Endothelial cell of umbilical vein (primary cell): ENCODE measurements around the gene HOXA3. TPM values are rescaled to one million over a fixed set of nuclear protein-coding genes. Genes with fewer than 3 reads are reported as not detected.

ENCODE experiments used
- BruUV-seq: library from RNA; stranded (reverse); fragments of 400-500 nt; replicated peaks from 2 replicates; lab custom pipeline; 2021; lab: Mats Ljungman, UMichigan
- CTCF ChIA-PET: fragments of 300-600, 350-600 bp; sonication (Branson Sonifier 250); formaldehyde crosslinking; loops from one replicate; lab custom pipeline; 2021; ENCODE audit warnings: antibody characterized with exemption, inconsistent platforms; lab: Charles Lee
- POLR2A ChIA-PET: fragments of 300-600, 350-600 bp; sonication (Branson Sonifier 250); formaldehyde crosslinking; loops from one replicate; lab custom pipeline; 2021; ENCODE audit warnings: antibody characterized with exemption, inconsistent platforms; lab: Charles Lee
- DNase-seq: peaks from one replicate; pipeline ENCODE4 v3.0.0-alpha.2; 2011; ENCODE audit warnings: low read depth, low spot score
- FAIRE-seq: peaks from 2 replicates; lab custom pipeline; 2011; peaks lifted over from hg19 to GRCh38; lab: Jason Lieb, UNC
- H2AFZ ChIP-seq: 2 replicates; pipeline ENCODE4 v1.6.0; 2012; ENCODE audit warnings: low read depth, low read length, control low read depth, inconsistent platforms
- H3K27ac ChIP-seq: 2 replicates; pipeline ENCODE4 v1.5.1; 2011; ENCODE audit warnings: low read depth, mild to moderate bottlenecking, control low read depth, low read length, moderate library complexity; ENCODE audit not compliant: insufficient read depth
- H3K27me3 ChIP-seq, 2 experiments: 2 replicates each; pipeline versions ENCODE4 v1.6.0 to v1.6.1; 2011; ENCODE audit warnings: low read length in 2 of 2, mixed read lengths in 1 of 2; ENCODE audit not compliant: control insufficient read depth in 2 of 2, insufficient read depth in 2 of 2
- H3K36me3 ChIP-seq, 2 experiments: 2 replicates in 1 of 2; 3 replicates in 1 of 2; pipeline ENCODE4 v1.5.1; 2011; ENCODE audit warnings: low read length in 2 of 2, mild to moderate bottlenecking in 1 of 2, moderate library complexity in 1 of 2; ENCODE audit not compliant: control insufficient read depth in 2 of 2, insufficient read depth in 2 of 2; ENCODE audit errors: extremely low read depth in 1 of 2
- H3K4me1 ChIP-seq: 3 replicates; pipeline ENCODE4 v1.5.1; 2011; ENCODE audit warnings: mild to moderate bottlenecking, low read length; ENCODE audit not compliant: control insufficient read depth, insufficient read depth; ENCODE audit errors: extremely low read depth
- H3K4me2 ChIP-seq: 2 replicates; pipeline ENCODE4 v1.6.1; 2011; ENCODE audit warnings: low read length, control low read depth, mixed read lengths; ENCODE audit not compliant: insufficient read depth
- H3K4me3 ChIP-seq, 3 experiments: fragments of 200-600 bp in 1 of 3; sonication (generic), shearing (Covaris generic) in 1 of 3; replicated peaks in 1 of 3; 2 replicates each; pipeline ENCODE4 v1.5.1; 2011 to 2016; ENCODE audit warnings: control low read depth in 3 of 3, low read length in 3 of 3, mild to moderate bottlenecking in 2 of 3, inconsistent platforms in 1 of 3, low read depth in 1 of 3, moderate library complexity in 1 of 3; ENCODE audit not compliant: insufficient read depth in 1 of 3
- H3K79me2 ChIP-seq: 2 replicates; pipeline ENCODE4 v1.6.0; 2012; ENCODE audit warnings: low read length, inconsistent platforms; ENCODE audit not compliant: control insufficient read depth, insufficient read depth
- H3K9ac ChIP-seq: replicated peaks from 2 replicates; pipeline ENCODE3; 2011; ENCODE audit warnings: low read length, control low read depth; ENCODE audit not compliant: insufficient read depth; ENCODE audit errors: extremely low read depth
- H3K9me1 ChIP-seq: replicated peaks from 3 replicates; pipeline ENCODE4 v1.6.0; 2011; ENCODE audit warnings: mild to moderate bottlenecking, low read length; ENCODE audit not compliant: control insufficient read depth, insufficient read depth; ENCODE audit errors: extremely low read depth
- H3K9me3 ChIP-seq: replicated peaks from 2 replicates; pipeline ENCODE4 v1.5.1; 2012; ENCODE audit warnings: low read length, inconsistent platforms; ENCODE audit not compliant: control insufficient read depth, insufficient read depth
- H4K20me1 ChIP-seq: replicated peaks from 2 replicates; pipeline ENCODE3; 2011; ENCODE audit warnings: mild to moderate bottlenecking, low read length; ENCODE audit not compliant: control insufficient read depth, insufficient read depth; ENCODE audit errors: extremely low read depth
- CTCF ChIP-seq, 2 donors: IDR thresholded peaks; 1 replicate in 1 of 2; 2 replicates in 1 of 2; pipeline ENCODE4 v1.5.1; 2011; ENCODE audit warnings: low read length in 2 of 2, mild to moderate bottlenecking in 2 of 2, moderate library complexity in 2 of 2, control low read depth in 1 of 2, inconsistent platforms in 1 of 2, low read depth in 1 of 2; ENCODE audit not compliant: insufficient read depth in 1 of 2; ENCODE audit errors: extremely low read depth in 1 of 2
- EZH2 ChIP-seq: IDR thresholded peaks from 2 replicates; pipeline ENCODE4 v1.6.1; 2012; ENCODE audit warnings: borderline replicate concordance, low read depth, mild to moderate bottlenecking, moderate library complexity, low read length, inconsistent platforms; ENCODE audit not compliant: severe bottlenecking
- FOS ChIP-seq: IDR thresholded peaks from 2 replicates; pipeline ENCODE4 v1.6.1; 2011; ENCODE audit warnings: mild to moderate bottlenecking, low read length, moderate library complexity, borderline replicate concordance; ENCODE audit not compliant: insufficient read depth
- GATA2 ChIP-seq: IDR thresholded peaks from 2 replicates; pipeline ENCODE4 v1.7.0; 2011; ENCODE audit warnings: low read depth, mild to moderate bottlenecking, moderate library complexity, mixed read lengths, low read length; ENCODE audit not compliant: insufficient read length, insufficient read depth
- JUN ChIP-seq: IDR thresholded peaks from 2 replicates; pipeline ENCODE4 v1.6.1; 2011; ENCODE audit warnings: borderline replicate concordance, low read depth; ENCODE audit not compliant: insufficient read length, insufficient read depth
- MAX ChIP-seq: IDR thresholded peaks from 2 replicates; pipeline ENCODE4 v1.6.1; 2011; ENCODE audit not compliant: insufficient read depth, insufficient read length
- MYC ChIP-seq: IDR thresholded peaks from one replicate; pipeline ENCODE4 v1.6.1; 2011; ENCODE audit warnings: mild to moderate bottlenecking, low read depth, low read length
- POLR2A ChIP-seq: IDR thresholded peaks from 2 replicates; pipeline ENCODE4 v1.6.1; 2012; ENCODE audit warnings: low read depth, mild to moderate bottlenecking, control low read depth, low read length
- POLR2AphosphoS5 ChIP-seq: IDR thresholded peaks from 2 replicates; pipeline ENCODE4 v1.6.1; 2012; ENCODE audit warnings: low read depth, mild to moderate bottlenecking, control low read depth, low read length, moderate library complexity; ENCODE audit not compliant: insufficient read depth
- dilution Hi-C: fragments of 300-500 bp; cut with MboI; formaldehyde crosslinking; loops from one replicate; pipeline ENCODE4 v1.15.0; 2019; ENCODE audit warnings: low sequenced_read_pairs; ENCODE audit not compliant: extremely low pct_ligation_motif_present
- intact Hi-C: fragments of 100-400 bp; cut with micrococcal nuclease; formaldehyde crosslinking; loops from one replicate; pipeline ENCODE4 v1.10.0; 2022
- polyA plus RNA-seq, 4 experiments: library from polyadenylated mRNA; depleted of rRNA in 3 of 4; stranded (reverse) in 3 of 4; unstranded in 1 of 4; fragments of >200 nt; gene quantifications; 2 replicates each; pipeline versions ENCODE4 v1.2.1 to v1.2.3, GENCODE V29; 2011 to 2012; ENCODE audit warnings: missing spikeins in 1 of 4
- total RNA-seq: library from RNA; stranded (reverse); gene quantifications from 2 replicates; pipeline ENCODE4 v1.2.3, GENCODE V29; 2021

The HOXA3 gene
- total and polyA plus RNA-seq, 2 donors (not counting 3 experiments of a cell fraction or from before 2014, with no cell fraction given) = 4.7 to 14.0 TPM

GRCh38 chr7:27189295-27189996 lies 37.1 kb upstream of the HOXA3 start:
- intact Hi-C loops = loop anchor here (2.0 to 5.0 kb wide), 3 partner anchors 473 to 1332 kb away; partner anchors contain the start of gene HIBADH
- peak overlapping the region; percentile 77 for H3K9ac ChIP-seq

GRCh38 chr7:27188386-27189294 lies 36.3 kb upstream of the HOXA3 start:
- H3K4me1 ChIP-seq = peaks cover 50% of the 10 kb centered on the region
- TF ChIP-seq EZH2 = no peak
- peak; percentile 53 for TF ChIP-seq POLR2A
- no peak for TF ChIP-seq CTCF (IDR thresholded peaks at IDR 0.05; ENCODE audit: extremely low read depth in 1 of 2, insufficient read depth in 1 of 2, low read depth in 1 of 2, low read length in 2 of 2)
- peak; percentile 44 for TF ChIP-seq POLR2AphosphoS5
- TF ChIP-seq MAX = no peak
- TF ChIP-seq FOS = peak; percentile 30
- TF ChIP-seq GATA2 = no peak
- no peak for TF ChIP-seq JUN
- TF ChIP-seq MYC = no peak
- H3K4me2 ChIP-seq = peak overlapping the region; percentile 82
- peak overlapping the region; percentile 77 for H3K9ac ChIP-seq
- DNase-seq (peak; percentile 81), FAIRE-seq (peak; percentile 99)
- peak overlapping the region; percentile 6 to 48 (median 44) for H3K4me3 ChIP-seq
- POLR2A ChIA-PET = no interaction called here
- H2AFZ ChIP-seq = peak overlapping the region; percentile 5
- H4K20me1 ChIP-seq = no peaks in the 10 kb centered on the region
- CTCF ChIA-PET = interaction anchor here (1.6 to 5.0 kb wide), 2 partner anchors 9 to 905 kb away, joined by 4 to 42 read pairs; no protein-coding TSS in a partner anchor
- H3K27me3 ChIP-seq = peaks cover 2 to 7% of the 10 kb centered on the region in 2 experiments
- BruUV-seq = TSS peak; percentile 43
- H3K27ac ChIP-seq = peak overlapping the region; percentile 90
- H3K9me1 ChIP-seq = no peaks in the 10 kb centered on the region
- no peaks in the 10 kb centered on the region for H3K9me3 ChIP-seq
- dilution Hi-C loops = no loop called here
- no peaks in the 10 kb centered on the region for H3K36me3 ChIP-seq
- intact Hi-C loops = loop anchor here (2.0 to 5.0 kb wide), 3 partner anchors 474 to 1331 kb away; partner anchors contain the start of gene HIBADH
- peaks cover 40% of the 10 kb centered on the region for H3K79me2 ChIP-seq

More at GRCh38 chr7:27189295-27189996, 37.1 kb upstream of the HOXA3 start:
- Histone ChIP-seq H3K27ac (peak overlapping the region; percentile 90), H3K27me3 (peaks cover 7 to 15% of the 10 kb centered on the region in 2 experiments), H2AFZ (peak overlapping the region; percentile 5), H3K4me3 (peak overlapping the region in 1 of 3 experiments; percentile 44), H4K20me1 (no peaks in the 10 kb centered on the region), H3K9me1 (no peaks in the 10 kb centered on the region), H3K4me2 (peak overlapping the region; percentile 82), H3K9me3 (no peaks in the 10 kb centered on the region), H3K4me1 (peaks cover 47% of the 10 kb centered on the region), H3K79me2 (peaks cover 31% of the 10 kb centered on the region), H3K36me3 (no peaks in the 10 kb centered on the region)
- DNase-seq (peak; percentile 79), FAIRE-seq (no peak)
- ChIA-PET CTCF (interaction anchor here (1.1 to 5.0 kb wide), 3 partner anchors 10 to 904 kb away, joined by 4 to 42 read pairs (median 4); no protein-coding TSS in a partner anchor), POLR2A (no interaction called here)
- BruUV-seq = no TSS peak
- TF ChIP-seq MYC (no peak), EZH2 (no peak), POLR2AphosphoS5 (peak; percentile 7), POLR2A (no peak)
- dilution Hi-C loops = no loop called here
